ENCODE results near the gene TMTC1. TPM values are rescaled to one million over a fixed set of nuclear protein-coding genes. Genes with fewer than 3 reads are reported as not detected.

TMTC1 gene
- total RNA-seq, 1 donor from 2014 or later = 21.9 TPM

DNA sequence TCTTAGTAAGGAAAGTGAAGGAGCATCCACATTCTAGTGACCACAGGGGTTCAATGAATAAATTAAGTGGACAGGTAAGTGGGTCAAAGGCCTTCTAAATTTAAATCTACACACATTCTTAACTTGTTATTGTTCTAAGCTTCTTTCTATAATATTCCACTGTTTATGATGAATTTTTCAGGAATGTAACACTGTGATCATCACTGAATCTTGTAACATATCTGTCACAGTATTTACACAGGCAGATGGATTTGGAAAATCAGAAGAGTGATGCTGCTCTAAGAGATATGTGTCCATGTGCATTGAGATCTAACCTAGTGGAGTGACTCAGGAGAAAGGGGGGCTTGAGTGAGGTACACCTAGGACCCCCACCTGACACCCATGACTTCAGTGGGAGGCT is 170.8 kb downstream of the TMTC1 start:
- DNase-seq = no peak

DNA sequence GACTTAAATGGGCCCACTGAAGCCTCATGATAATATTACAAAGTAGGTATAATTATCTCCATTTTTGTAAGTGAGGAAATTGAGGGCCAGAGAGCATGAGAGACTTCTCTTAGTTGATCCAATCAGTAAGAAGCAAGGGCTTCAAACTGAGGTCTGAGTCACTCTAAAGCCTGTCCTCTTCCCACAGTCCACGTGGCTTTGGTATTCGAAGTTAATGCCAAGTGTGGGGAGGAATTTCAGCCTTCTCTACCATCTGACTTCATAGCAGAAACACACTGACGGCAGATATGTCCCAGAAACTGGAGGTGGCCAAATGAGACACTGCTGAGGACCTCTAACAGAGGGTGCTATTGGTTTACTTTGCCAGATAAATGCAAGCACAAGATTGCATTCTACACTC is 171.8 kb downstream of the TMTC1 start:
- no peak for DNase-seq

GRCh38 chr12:29610473-29611170 is 173.1 kb downstream of the TMTC1 start:
- no peak for DNase-seq

DNA sequence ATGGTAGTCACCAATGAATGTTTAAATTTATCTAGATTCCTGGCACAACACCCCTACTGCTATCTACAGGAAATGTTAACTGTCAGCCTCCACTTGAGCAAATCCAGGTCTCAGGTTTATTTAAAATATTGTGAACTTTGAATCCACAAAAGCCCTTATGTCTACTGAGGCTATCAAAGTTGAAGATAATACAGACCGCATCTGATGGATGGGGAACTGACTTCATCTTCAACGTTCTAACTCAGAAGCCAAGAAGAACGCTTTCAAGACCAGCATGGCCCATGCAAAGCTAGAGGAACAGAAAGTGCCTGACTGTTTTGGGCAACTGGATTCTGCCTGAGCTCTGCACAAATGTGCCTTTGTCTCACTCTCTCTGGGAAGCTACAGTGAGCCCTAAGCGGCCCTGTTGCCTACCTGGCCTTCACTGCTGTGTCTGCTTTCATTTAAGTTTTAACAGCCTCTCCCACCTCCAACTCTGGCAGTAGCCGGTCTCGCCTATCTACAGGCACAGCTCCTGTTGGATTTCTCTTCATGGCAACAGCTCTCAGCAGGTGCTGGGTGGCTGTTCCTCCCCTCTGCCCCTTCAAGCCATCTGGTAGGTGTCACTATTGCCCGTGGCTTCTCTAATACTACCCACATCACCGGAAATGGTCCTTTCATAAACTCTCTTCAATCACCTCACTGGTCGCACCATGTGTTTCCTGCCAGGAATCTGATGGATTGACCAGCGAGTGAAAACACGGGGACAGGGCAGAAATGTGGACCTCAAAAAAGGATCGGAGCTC is 174.1 kb downstream of the TMTC1 start:
- DNase-seq = no peak

DNA sequence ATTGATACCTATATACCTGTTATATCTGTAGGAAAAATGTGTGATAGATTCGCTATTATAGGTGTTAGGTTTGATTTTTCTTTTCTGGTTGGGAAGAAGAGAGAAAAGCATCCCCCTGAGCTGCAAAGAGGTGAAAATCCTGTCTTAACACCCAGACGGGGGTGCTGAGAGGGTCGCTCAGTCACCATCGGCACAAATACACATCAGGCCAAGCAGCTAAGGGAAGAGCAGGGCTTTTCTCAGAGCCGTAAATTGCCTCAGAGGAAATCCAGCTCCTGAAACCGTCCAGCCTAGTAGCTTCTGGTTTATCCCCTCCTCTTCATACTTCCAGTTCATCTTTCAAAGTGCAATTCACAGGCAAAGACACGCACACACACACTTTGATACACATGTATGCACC is 175.2 kb downstream of the TMTC1 start:
- DNase-seq = no peak

GRCh38 chr12:29599381-29599780 is 184.4 kb downstream of the TMTC1 start:
- DNase-seq = no peak

- DNase-seq = no peak
Measured at GRCh38 chr12:29595071-29595755, 188.5 kb downstream of the TMTC1 start.

GRCh38 chr12:29593001-29593400 is 190.7 kb downstream of the TMTC1 start:
- DNase-seq = no peak

GRCh38 chr12:29591140-29592020 is 192.4 kb downstream of the TMTC1 start:
- DNase-seq = peak; percentile 17

DNA sequence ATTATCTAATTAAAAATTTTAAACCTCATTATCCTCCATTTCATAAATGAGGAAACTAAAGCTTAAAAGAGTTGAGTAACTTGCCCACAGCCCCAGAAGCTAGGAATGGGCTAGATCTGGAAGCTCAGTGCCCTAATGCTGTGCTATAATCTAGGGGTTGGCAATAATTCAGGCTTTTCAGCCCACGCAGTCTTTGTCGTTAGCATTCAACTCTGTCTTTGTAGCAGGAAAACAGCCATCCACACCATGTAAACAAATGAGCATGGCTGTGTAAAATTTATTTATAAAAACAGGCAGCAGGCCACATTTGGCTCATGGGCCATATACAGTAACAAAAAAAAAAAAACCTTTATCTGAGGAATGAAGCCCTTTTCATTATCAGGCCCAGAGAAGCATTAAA is 193.9 kb downstream of the TMTC1 start:
- DNase-seq = no peak

GRCh38 chr12:29589286-29589820 is 194.4 kb downstream of the TMTC1 start:
- no peak for DNase-seq

DNA sequence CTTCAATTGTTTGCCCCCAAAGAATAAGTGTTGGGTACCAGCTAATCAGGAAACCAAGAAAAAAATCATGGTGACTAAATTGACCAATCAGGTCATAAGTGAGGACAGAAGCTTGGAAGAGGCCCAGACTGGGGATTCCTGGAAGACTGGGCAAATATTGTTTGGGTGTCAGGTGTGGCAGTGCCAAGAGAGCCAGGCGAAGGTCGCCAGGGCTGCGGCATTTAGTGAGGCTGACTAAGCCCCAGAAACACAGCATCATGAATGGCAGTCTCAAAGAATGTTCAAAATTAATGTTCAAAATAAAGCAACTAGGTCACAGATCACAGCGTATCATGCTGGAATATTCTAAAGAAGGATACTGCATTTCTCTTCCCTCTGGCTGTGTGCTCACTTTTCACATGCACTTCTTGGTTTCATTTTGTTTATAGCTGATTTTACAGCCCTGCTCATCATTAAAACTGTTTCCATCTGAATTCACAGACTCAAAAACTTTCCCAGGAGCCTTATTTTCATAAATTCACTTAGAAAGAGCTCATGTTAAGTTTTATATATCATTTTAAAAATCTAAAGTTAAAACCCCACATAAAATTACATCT is 201.0 kb downstream of the TMTC1 start:
- DNase-seq = no peak

- no peak for DNase-seq
Measured at GRCh38 chr12:29582146-29582545, 201.6 kb downstream of the TMTC1 start.

DNA sequence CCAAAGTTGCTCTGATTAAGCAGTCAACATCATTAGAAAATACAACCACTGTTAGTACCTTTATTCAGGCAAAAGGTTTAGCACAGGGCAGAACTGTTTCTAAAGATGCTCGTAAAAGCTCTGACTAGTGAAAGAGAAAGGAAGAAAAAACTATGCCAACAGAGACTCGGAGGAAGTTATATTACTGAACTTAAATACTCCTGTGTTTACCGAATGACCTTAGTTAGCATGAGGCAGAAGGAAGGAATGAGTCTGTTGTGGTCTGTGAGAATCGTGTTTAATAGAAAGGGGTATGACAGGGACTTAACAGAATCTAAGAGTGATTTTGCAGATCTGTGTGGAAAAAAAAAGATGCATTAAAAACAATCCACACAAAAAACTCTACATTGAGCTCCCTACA is 202.1 kb downstream of the TMTC1 start:
- no peak for DNase-seq

DNA sequence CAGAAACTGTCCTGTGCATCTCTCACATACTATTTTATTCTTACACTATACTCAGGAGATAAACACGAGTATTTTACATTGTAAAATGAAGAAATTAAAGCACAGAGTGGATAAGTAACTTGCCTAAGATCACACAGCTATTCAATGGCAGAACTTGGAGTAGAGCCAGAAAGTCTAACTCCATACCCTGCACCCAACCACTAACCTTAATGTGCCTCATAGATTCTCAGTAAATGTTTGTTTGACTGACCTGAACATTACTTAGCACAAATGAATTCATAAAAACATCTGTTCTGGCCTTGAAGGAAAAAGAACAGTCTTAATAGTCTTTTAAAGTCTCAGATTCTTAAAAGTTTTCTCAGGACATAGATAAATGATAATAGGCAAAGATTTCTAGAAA is 202.8 kb downstream of the TMTC1 start:
- no peak for DNase-seq

DNA sequence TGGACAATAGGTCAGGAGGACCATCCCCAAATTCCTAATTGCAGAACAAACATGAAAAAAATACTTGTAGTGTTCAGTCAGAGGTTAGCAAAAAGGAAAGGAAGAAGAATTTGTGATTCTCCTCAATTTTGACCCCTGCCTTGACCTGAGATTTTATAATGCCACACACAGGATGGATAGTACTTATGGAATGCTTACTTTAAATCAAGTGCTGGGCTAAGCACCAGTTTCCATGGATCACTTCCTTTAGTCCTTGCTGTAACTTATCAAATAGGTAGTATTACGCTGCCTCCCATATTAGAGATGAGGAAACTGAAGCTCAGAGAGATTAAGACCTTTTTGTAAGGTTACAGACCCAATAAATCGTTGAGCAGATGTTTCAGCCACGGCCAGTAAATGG is 205.0 kb downstream of the TMTC1 start:
- no peak for DNase-seq

- DNase-seq = no peak
Measured at GRCh38 chr12:29578070-29578469, 205.7 kb downstream of the TMTC1 start.

GRCh38 chr12:29574500-29574899 is 209.2 kb downstream of the TMTC1 start:
- DNase-seq = no peak

GRCh38 chr12:29572938-29573337 is 210.8 kb downstream of the TMTC1 start:
- no peak for DNase-seq

GRCh38 chr12:29572464-29572863 is 211.3 kb downstream of the TMTC1 start:
- DNase-seq = no peak

- peak; percentile 45 for DNase-seq
Measured at GRCh38 chr12:29569132-29569757, 214.5 kb downstream of the TMTC1 start.
